GM12878 (cell line): Measurements from ENCODE around the gene FEN1. TPM values are rescaled to one million over a fixed set of nuclear protein-coding genes. Genes with fewer than 3 reads are reported as not detected.

Experiments used
- ATAC-seq: fragments of 200-7000 bp; cut with Tn5 transposase; 3 replicates; pipeline ENCODE4 v1.9.1; 2020; ENCODE audit warnings: mild to moderate bottlenecking, moderate library complexity
- BruUV-seq: library from RNA; stranded (reverse); fragments of 400-500 nt; replicated peaks from 2 replicates; lab custom pipeline; 2021; lab: Mats Ljungman, UMichigan
- CTCF ChIA-PET: fragments of 300-600 bp; sonication (Branson Sonifier 250); formaldehyde crosslinking; extraction: SDS; loops from one replicate; lab custom pipeline; 2021; ENCODE audit warnings: inconsistent platforms; lab: Yijun Ruan, JAX
- POLR2A ChIA-PET: fragments of 350-600 bp; formaldehyde crosslinking; extraction: SDS; loops from one replicate; lab custom pipeline; 2021; ENCODE audit warnings: inconsistent platforms; lab: Charles Lee
- RAD21 ChIA-PET: fragments of 300-600 bp; sonication (Branson Sonifier 250); formaldehyde crosslinking; loops from one replicate; lab custom pipeline; 2023; ENCODE audit warnings: antibody characterized with exemption; ENCODE audit not compliant: unreplicated experiment; lab: Charles Lee
- SMC1A ChIA-PET: fragments of 300-600 bp; sonication (Branson Sonifier 250); formaldehyde crosslinking; loops from one replicate; lab custom pipeline; 2023; ENCODE audit not compliant: unreplicated experiment, uncharacterized antibody; lab: Charles Lee
- DNase-seq: peaks from one replicate; pipeline ENCODE4 v3.0.0-alpha.2; 2011; ENCODE audit warnings: low read depth, low spot score
- FAIRE-seq: peaks from 3 replicates; lab custom pipeline; 2011; peaks lifted over from hg19 to GRCh38; lab: Jason Lieb, UNC
- H2AFZ ChIP-seq: 2 replicates; pipeline ENCODE4 v1.6.0; 2011; ENCODE audit warnings: low read depth, low read length, control low read depth; ENCODE audit not compliant: control insufficient read depth
- H3K27ac ChIP-seq: 2 replicates; pipeline ENCODE4 v1.5.1; 2011; ENCODE audit warnings: control low read depth; ENCODE audit not compliant: control insufficient read depth, insufficient read depth
- H3K27me3 ChIP-seq, 2 experiments: replicated peaks in 1 of 2; 2 replicates each; pipeline versions ENCODE4 v1.6.0 to v1.6.1; 2011; ENCODE audit warnings: low read length in 1 of 2; ENCODE audit not compliant: control insufficient read depth in 2 of 2, insufficient read depth in 2 of 2
- H3K36me3 ChIP-seq, 2 experiments: 2 replicates each; pipeline ENCODE4 v1.5.1; 2011; ENCODE audit warnings: low read length in 1 of 2; ENCODE audit not compliant: control insufficient read depth in 2 of 2, insufficient read depth in 2 of 2
- H3K4me1 ChIP-seq: 2 replicates; pipeline ENCODE4 v1.6.1; 2011; ENCODE audit warnings: mild to moderate bottlenecking, low read length, moderate library complexity, mixed read lengths; ENCODE audit not compliant: control insufficient read depth, insufficient read depth
- H3K4me2 ChIP-seq: 2 replicates; pipeline ENCODE4 v1.6.0; 2011; ENCODE audit warnings: control low read depth; ENCODE audit not compliant: control insufficient read depth, insufficient read depth
- H3K4me3 ChIP-seq: fragments of 200-600 bp; sonication (generic); 2 replicates; pipeline ENCODE4 v1.5.1; 2016
- H3K79me2 ChIP-seq: 2 replicates; pipeline ENCODE4 v1.6.0; 2011; ENCODE audit warnings: low read length; ENCODE audit not compliant: control insufficient read depth, insufficient read depth
- H3K9ac ChIP-seq: 2 replicates; pipeline ENCODE4 v1.8.0; 2011; ENCODE audit warnings: low read length, control low read depth, mixed read lengths; ENCODE audit not compliant: control insufficient read depth, insufficient read depth
- H3K9me3 ChIP-seq: replicated peaks from 3 replicates; pipeline ENCODE4 v1.5.1; 2011; ENCODE audit warnings: mild to moderate bottlenecking, low read length; ENCODE audit not compliant: control insufficient read depth, insufficient read depth
- H4K20me1 ChIP-seq: 2 replicates; pipeline ENCODE4 v1.6.0; 2011; ENCODE audit not compliant: control insufficient read depth, insufficient read depth
- BMI1 ChIP-seq: fragments of 450-650 bp; IDR thresholded peaks from 2 replicates; pipeline ENCODE4 v1.6.1; 2016; ENCODE audit warnings: mild to moderate bottlenecking, moderate library complexity, borderline replicate concordance
- HCFC1 ChIP-seq: fragments of 150-350 bp; IDR thresholded peaks from 2 replicates; pipeline ENCODE4 v1.6.1; 2014; ENCODE audit warnings: low read length
- HDAC6 ChIP-seq: fragments of 200-600 bp; sonication (generic); IDR thresholded peaks from one replicate; pipeline ENCODE4 v1.8.0; 2017; ENCODE audit warnings: antibody characterized with exemption; ENCODE audit not compliant: unreplicated experiment
- NRF1 ChIP-seq: conservative IDR thresholded peaks from 2 replicates; pipeline ENCODE4 v1.6.1; 2011; ENCODE audit warnings: mild to moderate bottlenecking, low read depth, low read length, improper control_type of control experiment
- PBX3 ChIP-seq: IDR thresholded peaks from 2 replicates; pipeline ENCODE4 v1.6.1; 2011; ENCODE audit warnings: mild to moderate bottlenecking, low read depth, low read length, moderate library complexity; ENCODE audit not compliant: insufficient replicate concordance
- PML ChIP-seq: IDR thresholded peaks from 2 replicates; pipeline ENCODE4 v1.6.1; 2012; ENCODE audit warnings: low read length, inconsistent platforms
- RB1 ChIP-seq: fragments of 450-650 bp; formaldehyde crosslinking; IDR thresholded peaks from 2 replicates; pipeline ENCODE4 v1.6.1; 2017; ENCODE audit warnings: mild to moderate bottlenecking, borderline replicate concordance
- RFX5 ChIP-seq: IDR thresholded peaks from 2 replicates; pipeline ENCODE4 v1.6.1; 2011; ENCODE audit warnings: low read depth, low read length, improper control_type of control experiment
- SIN3A ChIP-seq: IDR thresholded peaks from 2 replicates; pipeline ENCODE4 v1.6.1; 2012; ENCODE audit warnings: low read depth, low read length, improper control_type of control experiment
- YY1 ChIP-seq: IDR thresholded peaks from 2 replicates; pipeline ENCODE4 v1.6.1; 2011; ENCODE audit warnings: low read depth, mild to moderate bottlenecking, low read length
- ZNF687 ChIP-seq: fragments of 450-650 bp; IDR thresholded peaks from 2 replicates; pipeline ENCODE4 v1.6.1; 2017; ENCODE audit warnings: mild to moderate bottlenecking, moderate library complexity
- WGBS: methylation state at CpG from one replicate; pipeline ENCODE4 v1.1.6; 2016; ENCODE audit warnings: low lambda C conversion rate; ENCODE audit not compliant: insufficient replicate concordance, insufficient coverage; ENCODE audit errors: missing lambda C conversion rate; 5-methylcytosine and 5-hydroxymethylcytosine counted together
- in situ Hi-C: fragments of 300-500 bp; cut with MboI; formaldehyde crosslinking; loops from 9 replicates; pipeline ENCODE4 v1.14.3; 2018; ENCODE audit warnings: mixed read lengths
- intact Hi-C: fragments of 100-400 bp; cut with micrococcal nuclease; formaldehyde crosslinking; loops from one replicate; pipeline ENCODE4 v1.14.2; 2022; ENCODE audit not compliant: unreplicated experiment
- polyA plus RNA-seq, 11 experiments: library from polyadenylated mRNA; depleted of rRNA in 4 of 11; unstranded in 6 of 11; stranded (reverse) in 5 of 11; fragments of >200 nt; fragmentation: Nextera tagmentation in 4 of 11; fragmentation: Illumina TruSeq in 1 of 11; extraction: Ambion mirVana in 4 of 11; extraction: Trizol in 1 of 11; gene quantifications; 1 replicate in 1 of 11; 2 replicates in 10 of 11; pipeline versions ENCODE4 v1.2.1 to v1.2.3, GENCODE V29; 2011 to 2016; ENCODE audit warnings: inconsistent platforms in 2 of 11, missing spikeins in 2 of 11, low read depth in 1 of 11
- total RNA-seq, 4 experiments: library from RNA; depleted of rRNA in 3 of 4; stranded (reverse); fragments of >200 nt in 3 of 4; fragmentation: Illumina TruSeq in 1 of 4; extraction: Trizol in 1 of 4; gene quantifications; 2 replicates each; pipeline versions ENCODE4 v1.2.1 to v1.2.3, GENCODE V29; 2013 to 2021

FEN1 gene
- total and polyA plus RNA-seq, 10 of the 15 experiments (the other 5 are each of a cell fraction or from before 2014, with no cell fraction given): 54.8 to 282 (median 125) TPM

- ATAC-seq (no peak), DNase-seq (no peak), FAIRE-seq (no peak)
- Histone ChIP-seq H4K20me1 (no peaks in the 10 kb centered on the region), H3K9me3 (no peaks in the 10 kb centered on the region), H3K4me3 (no peak overlapping the region), H2AFZ (no peak overlapping the region), H3K9ac (no peak overlapping the region), H3K36me3 (no peaks in the 10 kb centered on the region), H3K79me2 (no peaks in the 10 kb centered on the region), H3K27me3 (no peaks in the 10 kb centered on the region), H3K27ac (no peak overlapping the region), H3K4me2 (no peak overlapping the region), H3K4me1 (peaks cover 8% of the 10 kb centered on the region)
- no TSS peak for BruUV-seq
- RAD21 ChIA-PET: interaction anchor here (1.0 kb wide), 1 partner anchor 36 kb away, joined by 3 read pairs; no protein-coding TSS in a partner anchor
- in situ Hi-C loops: no loop called here
- TF ChIP-seq BMI1 (no peak), YY1 (no peak), RFX5 (no peak)
- POLR2A ChIA-PET: interaction anchor here (0.6 kb wide), 1 partner anchor 19 kb away, joined by 4 read pairs; no protein-coding TSS in a partner anchor
- SMC1A ChIA-PET: interaction anchor here (2.0 kb wide), 1 partner anchor 12 kb away, joined by 4 read pairs; no protein-coding TSS in a partner anchor
- intact Hi-C loops: no loop called here
- WGBS: 27% methylated on average over 6 of the region's 13 CpGs
- CTCF ChIA-PET: interaction anchor here (1.1 kb wide), 1 partner anchor 13 kb away, joined by 4 read pairs; no protein-coding TSS in a partner anchor
These were observed 31.8 kb upstream of the FEN1 start for GRCh38 chr11:61760946-61761345.

- FAIRE-seq (no peak), ATAC-seq (no peak), DNase-seq (no peak)
- Histone ChIP-seq H2AFZ (no peak overlapping the region), H3K27me3 (no peaks in the 10 kb centered on the region), H3K4me1 (peaks cover 7% of the 10 kb centered on the region), H3K4me3 (no peak overlapping the region), H4K20me1 (no peaks in the 10 kb centered on the region), H3K4me2 (no peak overlapping the region), H3K79me2 (no peaks in the 10 kb centered on the region), H3K36me3 (no peaks in the 10 kb centered on the region), H3K27ac (no peak overlapping the region), H3K9me3 (no peaks in the 10 kb centered on the region), H3K9ac (no peak overlapping the region)
- BruUV-seq: no TSS peak
- RAD21 ChIA-PET: interaction anchor here (1.0 kb wide), 1 partner anchor 36 kb away, joined by 3 read pairs; no protein-coding TSS in a partner anchor
- CTCF ChIA-PET: interaction anchor here (1.1 kb wide), 1 partner anchor 14 kb away, joined by 4 read pairs; no protein-coding TSS in a partner anchor
- SMC1A ChIA-PET: interaction anchor here (2.0 kb wide), 1 partner anchor 12 kb away, joined by 4 read pairs; no protein-coding TSS in a partner anchor
- WGBS: 43% methylated on average over 11 of the region's 11 CpGs
- POLR2A ChIA-PET: no interaction called here
- in situ Hi-C loops (no loop called here), intact Hi-C loops (no loop called here)
- no peak for TF ChIP-seq NRF1
- TF ChIP-seq BMI1: no peak
- no peak for TF ChIP-seq HCFC1
- TF ChIP-seq HDAC6: no peak
- TF ChIP-seq PBX3: no peak
- no peak for TF ChIP-seq RB1
- no peak for TF ChIP-seq ZNF687
- TF ChIP-seq PML: no peak
- no peak for TF ChIP-seq SIN3A
These were observed 31.1 kb upstream of the FEN1 start for GRCh38 chr11:61761440-61762222.
